GM19452 (cell line): Measurements from ENCODE around the gene TMEM190.
"Not testable (repeated sequence)": the region's sequence is repeated elsewhere in the genome, so short reads cannot be mapped to it uniquely, and the experiment has no call there.

Experiments
- ATAC-seq: cut with Tn5 transposase; IDR thresholded peaks from one replicate; pipeline ENCODE4 v1.9.1; 2021; ENCODE audit not compliant: unreplicated experiment

The TMEM190 gene

GRCh38 chr19:55376241-55376933 is at the start of gene TMEM190:
Gene TMEM190, plus strand, starts transcription at chr19:55376826. Its CDS starts 28 bp downstream, at chr19:55376854.
- ATAC-seq: no peak

GRCh38 chr19:55328774-55329318 is 47.8 kb upstream of the TMEM190 start:
- not testable (repeated sequence) for ATAC-seq

GRCh38 chr19:55329791-55330190 is 46.8 kb upstream of the TMEM190 start:
- not testable (repeated sequence) for ATAC-seq

- ATAC-seq: no peak
These were observed 42.8 kb upstream of the TMEM190 start for GRCh38 chr19:55333870-55334269.

GRCh38 chr19:55336101-55336500 is 40.5 kb upstream of the TMEM190 start:
- no peak for ATAC-seq

GRCh38 chr19:55339105-55339888 is 37.3 kb upstream of the TMEM190 start, which contains the start of gene KMT5C:
Gene KMT5C, plus strand, starts transcription at chr19:55339876. Its CDS starts 2,061 bp downstream, at chr19:55341937.
- ATAC-seq: peak; percentile 81

GRCh38 chr19:55339889-55340783 is 36.5 kb upstream of the TMEM190 start:
- no peak for ATAC-seq

- no peak for ATAC-seq
These were observed 35.9 kb upstream of the TMEM190 start for GRCh38 chr19:55340784-55341147.

- no peak for ATAC-seq
These were observed 35.4 kb upstream of the TMEM190 start for GRCh38 chr19:55341171-55341588.

GRCh38 chr19:55341595-55342531 is 34.8 kb upstream of the TMEM190 start:
- ATAC-seq: no peak

- ATAC-seq: no peak
These were observed 32.2 kb upstream of the TMEM190 start for GRCh38 chr19:55344444-55344843.

GRCh38 chr19:55345101-55345817 is 31.4 kb upstream of the TMEM190 start:
- no peak for ATAC-seq

- ATAC-seq: no peak
These were observed 30.6 kb upstream of the TMEM190 start for GRCh38 chr19:55345818-55346724.

GRCh38 chr19:55346725-55347441 is 29.7 kb upstream of the TMEM190 start:
- ATAC-seq: no peak

- no peak for ATAC-seq
These were observed 29.1 kb upstream of the TMEM190 start for GRCh38 chr19:55347442-55348009.

- ATAC-seq: no peak
These were observed 28.1 kb upstream of the TMEM190 start for GRCh38 chr19:55348317-55349034.
